GM12875 (cell line): ENCODE results near the gene INPP5A.
A peak's percentile ranks its signal among the peaks of the same experiment; 100 is the strongest.

Experiments
- H3K4me3 ChIP-seq: one replicate; pipeline ENCODE4 v1.5.1; 2011; ENCODE audit warnings: low read depth, low read length, control low read depth
- CTCF ChIP-seq: IDR thresholded peaks from 2 replicates; pipeline ENCODE4 v1.5.1; 2011; ENCODE audit warnings: low read depth, mild to moderate bottlenecking, control low read depth, inconsistent platforms, low read length, moderate library complexity, borderline replicate concordance; ENCODE audit not compliant: insufficient read depth

Gene INPP5A

DNA sequence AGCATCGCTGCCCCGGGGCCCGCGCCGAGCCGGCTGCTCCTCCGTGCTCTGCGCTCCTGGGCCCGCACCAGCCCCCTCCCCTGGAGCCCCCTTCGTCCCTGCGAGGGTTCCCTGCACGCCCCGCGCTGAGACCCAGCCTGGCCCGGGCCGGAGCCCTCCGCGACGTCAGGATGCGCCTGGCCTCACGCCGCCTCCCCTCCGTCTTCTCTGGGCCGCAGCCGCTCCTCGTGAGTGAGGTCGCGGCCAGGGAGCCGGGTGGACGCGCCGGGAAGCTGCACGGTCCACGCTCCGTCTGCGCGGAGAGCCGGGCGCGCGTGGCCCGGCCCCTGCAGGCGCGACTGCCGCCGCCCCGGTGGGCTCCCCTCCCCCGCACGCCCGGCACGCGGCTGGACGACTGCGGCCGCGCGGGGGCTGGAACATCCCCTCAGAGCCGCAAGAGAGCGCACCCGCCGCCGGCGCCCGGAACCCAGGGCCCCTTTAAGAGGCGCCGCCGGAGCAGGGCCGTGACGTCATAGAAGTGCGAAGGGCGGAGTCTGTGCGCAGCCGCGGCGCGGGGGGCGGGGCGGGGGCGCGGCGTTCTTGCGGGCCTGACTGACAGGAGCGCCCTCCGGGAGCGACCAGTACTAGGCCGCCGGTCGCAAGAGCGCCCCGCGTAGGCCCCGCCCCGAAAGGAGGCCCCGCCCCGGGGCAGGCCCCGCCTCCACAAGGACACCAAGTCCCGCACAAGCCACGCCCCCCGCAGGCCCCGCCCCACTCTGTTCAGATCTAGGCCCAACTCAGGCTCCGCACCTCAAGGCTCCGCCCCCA lies 507 bp upstream of the INPP5A start:
- TF ChIP-seq CTCF, result no peak; the same call in 1 of the 2 replicates
- H3K4me3 ChIP-seq, result peak overlapping the region; percentile 78

DNA sequence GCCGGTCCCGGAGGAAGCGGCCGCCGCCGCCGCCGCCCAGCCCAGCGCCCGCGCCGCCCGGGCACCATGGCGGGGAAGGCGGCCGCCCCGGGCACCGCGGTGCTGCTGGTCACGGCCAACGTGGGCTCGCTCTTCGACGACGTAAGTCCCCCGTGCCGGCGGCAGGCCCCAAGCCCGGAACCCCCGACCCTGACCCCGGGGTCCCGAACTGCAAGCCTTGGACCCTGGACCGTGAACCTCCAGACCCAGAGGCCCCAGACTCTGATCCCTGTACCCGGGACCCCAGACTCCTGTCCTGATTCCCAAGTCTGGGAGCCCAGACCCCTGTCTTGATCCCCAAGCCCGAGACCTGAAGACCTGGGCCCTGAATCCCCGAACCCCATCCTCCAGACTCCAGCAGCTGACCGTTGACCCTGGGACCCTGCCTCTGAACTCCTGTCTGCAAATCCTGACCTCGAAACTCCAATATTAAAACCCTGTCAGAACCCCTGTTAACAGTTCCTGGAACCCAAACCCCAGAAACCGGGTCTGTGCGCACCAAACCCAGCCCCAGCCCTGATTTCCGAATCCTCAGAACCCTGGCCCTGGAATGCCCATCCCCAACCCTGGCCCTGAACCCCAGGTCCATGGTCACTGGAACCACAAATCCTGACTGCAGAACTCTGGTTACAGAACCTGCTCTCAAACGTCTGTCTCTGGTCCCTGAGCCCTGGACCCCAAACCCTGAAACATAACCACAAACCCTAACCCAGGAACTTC lies 623 bp downstream of the INPP5A start:
- H3K4me3 ChIP-seq, result peak overlapping the region; percentile 77
- TF ChIP-seq CTCF, result no peak

GRCh38 chr10:132538790-132539421 lies 1.3 kb downstream of the INPP5A start:
- peak overlapping the region; percentile 77 for H3K4me3 ChIP-seq
- no peak for TF ChIP-seq CTCF

- peak overlapping the region; percentile 77 for H3K4me3 ChIP-seq
- no peak for TF ChIP-seq CTCF
Measured at GRCh38 chr10:132539431-132539839, 1.8 kb downstream of the INPP5A start.

GRCh38 chr10:132539894-132540293 lies 2.3 kb downstream of the INPP5A start:
- peak overlapping the region; percentile 77 for H3K4me3 ChIP-seq
- TF ChIP-seq CTCF, result no peak

GRCh38 chr10:132540456-132540855 lies 2.9 kb downstream of the INPP5A start:
- TF ChIP-seq CTCF, result no peak
- H3K4me3 ChIP-seq, result no peak overlapping the region
